WTC11 (cell line): ENCODE measurements around the gene PRRC2A.

Source experiments
- ATF2 ChIP-seq: sonication (generic); formaldehyde crosslinking; IDR thresholded peaks from 2 replicates; pipeline ENCODE4 v1.8.1; 2022; ENCODE audit warnings: low read depth, missing genetic modification reagents, borderline replicate concordance
- CREB1 ChIP-seq: sonication (generic); formaldehyde crosslinking; IDR thresholded peaks from 2 replicates; pipeline ENCODE4 v1.8.0; 2023; ENCODE audit warnings: mild to moderate bottlenecking, missing genetic modification reagents
- ELF4 ChIP-seq: sonication (generic); formaldehyde crosslinking; IDR thresholded peaks from 2 replicates; pipeline ENCODE4 v1.8.1; 2022; ENCODE audit warnings: low read depth, mild to moderate bottlenecking, moderate library complexity, missing genetic modification reagents
- ESRRA ChIP-seq: sonication (generic); formaldehyde crosslinking; IDR thresholded peaks from 2 replicates; pipeline ENCODE4 v1.8.1; 2022; ENCODE audit warnings: mild to moderate bottlenecking, missing genetic modification reagents, borderline replicate concordance
- JUN ChIP-seq: sonication (generic); formaldehyde crosslinking; IDR thresholded peaks from 2 replicates; pipeline ENCODE4 v1.8.0; 2023; ENCODE audit warnings: mild to moderate bottlenecking, missing genetic modification reagents
- NFYB ChIP-seq: sonication (generic); formaldehyde crosslinking; conservative IDR thresholded peaks from 2 replicates; pipeline ENCODE4 v1.8.0; 2022; ENCODE audit warnings: low read depth, missing genetic modification reagents
- RELA ChIP-seq: sonication (generic); formaldehyde crosslinking; IDR thresholded peaks from 2 replicates; pipeline ENCODE4 v1.8.1; 2022; ENCODE audit warnings: missing genetic modification reagents, mild to moderate bottlenecking, borderline replicate concordance
- TEAD1 ChIP-seq: sonication (generic); formaldehyde crosslinking; IDR thresholded peaks from 2 replicates; pipeline ENCODE4 v1.8.0; 2022; ENCODE audit warnings: mild to moderate bottlenecking, missing genetic modification reagents
- ZNF317 ChIP-seq: sonication (generic); formaldehyde crosslinking; IDR thresholded peaks from 2 replicates; pipeline ENCODE4 v1.8.1; 2023; ENCODE audit warnings: low read depth, mild to moderate bottlenecking, moderate library complexity, missing genetic modification reagents, borderline replicate concordance
- TF ChIP-seq, protein P1 (sequence below): sonication (generic); formaldehyde crosslinking; IDR thresholded peaks from 2 replicates; pipeline ENCODE4 v1.8.1; 2022; ENCODE audit warnings: missing genetic modification reagents, borderline replicate concordance
- TF ChIP-seq, protein P2 (sequence below): fragments of 200-600 bp; IDR thresholded peaks from 2 replicates; pipeline ENCODE4 v1.8.0; 2022; ENCODE audit warnings: antibody characterized with exemption
- TF ChIP-seq, protein P3 (sequence below): sonication (generic); formaldehyde crosslinking; IDR thresholded peaks from 2 replicates; pipeline ENCODE4 v1.8.1; 2022; ENCODE audit warnings: low read depth, mild to moderate bottlenecking, moderate library complexity, missing genetic modification reagents, borderline replicate concordance
- TF ChIP-seq, protein P4 (sequence below): sonication (generic); formaldehyde crosslinking; IDR thresholded peaks from 2 replicates; pipeline ENCODE4 v1.8.1; 2023; ENCODE audit warnings: mild to moderate bottlenecking, missing genetic modification reagents, moderate library complexity

DNA sequence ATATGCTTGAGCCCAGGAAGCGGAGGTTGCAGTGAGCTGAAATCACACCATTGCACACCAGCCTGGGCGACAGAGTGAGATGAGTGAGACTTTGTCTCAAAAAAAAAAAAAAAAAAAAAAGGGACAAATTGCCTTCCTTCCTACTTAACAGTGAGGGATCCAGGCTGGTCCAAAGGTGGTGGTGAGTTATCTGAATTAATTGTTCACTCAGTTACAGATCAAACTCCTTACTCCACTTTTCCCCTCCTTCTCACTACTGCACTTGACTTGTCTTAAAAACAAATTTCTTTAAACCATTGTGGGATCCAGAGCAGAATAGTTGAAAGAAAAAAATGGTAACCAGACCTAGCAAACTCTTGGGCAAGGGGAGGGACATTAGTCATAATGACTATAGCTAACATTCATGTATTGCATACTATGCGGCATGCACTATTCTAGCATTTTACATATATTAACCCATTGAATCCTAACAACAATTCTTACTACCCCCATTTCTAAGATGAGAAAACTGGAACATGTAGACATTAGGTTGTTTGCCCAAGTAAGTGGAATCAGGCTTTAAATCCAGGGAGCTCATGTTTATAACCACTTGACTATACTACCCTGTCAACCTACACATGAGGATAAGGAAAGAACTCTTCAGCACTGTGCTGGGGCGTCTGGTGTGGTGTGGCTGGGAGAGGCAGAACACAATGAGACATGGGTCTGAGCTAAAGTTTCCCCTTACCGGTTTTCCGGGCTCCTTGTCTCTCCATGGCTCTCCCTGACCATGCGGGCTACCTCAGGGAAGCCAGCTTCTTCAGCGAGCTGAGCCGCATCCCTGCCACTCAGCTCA, 42.8 kb downstream of the PRRC2A start:
- TF ChIP-seq, protein P1, sequence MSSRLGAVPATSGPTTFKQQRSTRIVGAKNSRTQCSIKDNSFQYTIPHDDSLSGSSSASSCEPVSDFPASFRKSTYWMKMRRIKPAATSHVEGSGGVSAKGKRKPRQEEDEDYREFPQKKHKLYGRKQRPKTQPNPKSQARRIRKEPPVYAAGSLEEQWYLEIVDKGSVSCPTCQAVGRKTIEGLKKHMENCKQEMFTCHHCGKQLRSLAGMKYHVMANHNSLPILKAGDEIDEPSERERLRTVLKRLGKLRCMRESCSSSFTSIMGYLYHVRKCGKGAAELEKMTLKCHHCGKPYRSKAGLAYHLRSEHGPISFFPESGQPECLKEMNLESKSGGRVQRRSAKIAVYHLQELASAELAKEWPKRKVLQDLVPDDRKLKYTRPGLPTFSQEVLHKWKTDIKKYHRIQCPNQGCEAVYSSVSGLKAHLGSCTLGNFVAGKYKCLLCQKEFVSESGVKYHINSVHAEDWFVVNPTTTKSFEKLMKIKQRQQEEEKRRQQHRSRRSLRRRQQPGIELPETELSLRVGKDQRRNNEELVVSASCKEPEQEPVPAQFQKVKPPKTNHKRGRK (CRISPR knock-in tag): no peak
- TF ChIP-seq JUN (CRISPR knock-in tag) (no peak), ELF4 (no peak), RELA (CRISPR knock-in tag) (no peak), CREB1 (CRISPR knock-in tag) (no peak), ESRRA (CRISPR knock-in tag) (no peak), NFYB (no peak), TEAD1 (CRISPR knock-in tag) (no peak), ATF2 (CRISPR knock-in tag) (no peak), ZNF317 (no peak)
- TF ChIP-seq, protein P2, sequence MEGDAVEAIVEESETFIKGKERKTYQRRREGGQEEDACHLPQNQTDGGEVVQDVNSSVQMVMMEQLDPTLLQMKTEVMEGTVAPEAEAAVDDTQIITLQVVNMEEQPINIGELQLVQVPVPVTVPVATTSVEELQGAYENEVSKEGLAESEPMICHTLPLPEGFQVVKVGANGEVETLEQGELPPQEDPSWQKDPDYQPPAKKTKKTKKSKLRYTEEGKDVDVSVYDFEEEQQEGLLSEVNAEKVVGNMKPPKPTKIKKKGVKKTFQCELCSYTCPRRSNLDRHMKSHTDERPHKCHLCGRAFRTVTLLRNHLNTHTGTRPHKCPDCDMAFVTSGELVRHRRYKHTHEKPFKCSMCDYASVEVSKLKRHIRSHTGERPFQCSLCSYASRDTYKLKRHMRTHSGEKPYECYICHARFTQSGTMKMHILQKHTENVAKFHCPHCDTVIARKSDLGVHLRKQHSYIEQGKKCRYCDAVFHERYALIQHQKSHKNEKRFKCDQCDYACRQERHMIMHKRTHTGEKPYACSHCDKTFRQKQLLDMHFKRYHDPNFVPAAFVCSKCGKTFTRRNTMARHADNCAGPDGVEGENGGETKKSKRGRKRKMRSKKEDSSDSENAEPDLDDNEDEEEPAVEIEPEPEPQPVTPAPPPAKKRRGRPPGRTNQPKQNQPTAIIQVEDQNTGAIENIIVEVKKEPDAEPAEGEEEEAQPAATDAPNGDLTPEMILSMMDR: no peak
- TF ChIP-seq, protein P3, sequence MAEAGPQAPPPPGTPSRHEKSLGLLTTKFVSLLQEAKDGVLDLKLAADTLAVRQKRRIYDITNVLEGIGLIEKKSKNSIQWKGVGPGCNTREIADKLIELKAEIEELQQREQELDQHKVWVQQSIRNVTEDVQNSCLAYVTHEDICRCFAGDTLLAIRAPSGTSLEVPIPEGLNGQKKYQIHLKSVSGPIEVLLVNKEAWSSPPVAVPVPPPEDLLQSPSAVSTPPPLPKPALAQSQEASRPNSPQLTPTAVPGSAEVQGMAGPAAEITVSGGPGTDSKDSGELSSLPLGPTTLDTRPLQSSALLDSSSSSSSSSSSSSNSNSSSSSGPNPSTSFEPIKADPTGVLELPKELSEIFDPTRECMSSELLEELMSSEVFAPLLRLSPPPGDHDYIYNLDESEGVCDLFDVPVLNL (CRISPR knock-in tag): no peak
- TF ChIP-seq, protein P4, sequence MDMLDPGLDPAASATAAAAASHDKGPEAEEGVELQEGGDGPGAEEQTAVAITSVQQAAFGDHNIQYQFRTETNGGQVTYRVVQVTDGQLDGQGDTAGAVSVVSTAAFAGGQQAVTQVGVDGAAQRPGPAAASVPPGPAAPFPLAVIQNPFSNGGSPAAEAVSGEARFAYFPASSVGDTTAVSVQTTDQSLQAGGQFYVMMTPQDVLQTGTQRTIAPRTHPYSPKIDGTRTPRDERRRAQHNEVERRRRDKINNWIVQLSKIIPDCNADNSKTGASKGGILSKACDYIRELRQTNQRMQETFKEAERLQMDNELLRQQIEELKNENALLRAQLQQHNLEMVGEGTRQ (CRISPR knock-in tag): no peak
